ENCODE results near the gene RAB27A.

The RAB27A gene

DNA sequence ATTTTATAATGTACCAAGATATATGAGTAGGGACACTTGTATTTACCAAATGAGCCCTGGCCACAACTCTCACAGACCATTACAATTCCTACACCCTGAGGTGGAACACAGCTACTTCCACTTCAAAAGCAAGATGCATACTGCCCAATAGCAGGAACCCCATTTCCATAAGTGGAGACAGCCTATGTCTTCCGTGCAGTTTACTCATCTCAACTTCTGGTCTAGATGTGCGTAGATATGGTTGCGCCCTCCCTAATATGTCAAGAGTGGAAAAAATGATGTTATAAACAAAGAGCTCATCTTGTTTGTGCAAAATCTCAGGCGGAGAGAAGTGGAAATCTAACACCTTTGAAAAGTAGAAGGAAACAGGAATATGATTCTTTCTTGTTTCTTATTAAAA is 44.6 kb downstream of the RAB27A start:
- Mint-ChIP-seq H3K36me3 (ENCODE audit: insufficient read depth) (peaks cover 2% of the 10 kb centered on the region), H3K4me3 (no peak overlapping the region), H3K4me1 (peaks cover 58% of the 10 kb centered on the region), H3K27ac (ENCODE audit: low read depth) (peak overlapping the region; percentile 5), H3K27me3 (no peaks in the 10 kb centered on the region), H3K9me3 (no peaks in the 10 kb centered on the region)
- ATAC-seq (replicated peaks; ENCODE audit: extremely low read depth, poor library complexity, severe bottlenecking) (peak; percentile 30), DNase-seq (ENCODE audit: low spot score in 2 of 2) (no peak)

GRCh38 chr15:55241891-55242290 is 47.7 kb downstream of the RAB27A start:
- Mint-ChIP-seq H3K4me1 (peaks cover 63% of the 10 kb centered on the region), H3K9me3 (no peaks in the 10 kb centered on the region), H3K36me3 (ENCODE audit: insufficient read depth) (no peaks in the 10 kb centered on the region), H3K4me3 (no peak overlapping the region), H3K27me3 (no peaks in the 10 kb centered on the region), H3K27ac (ENCODE audit: low read depth) (peak overlapping the region; percentile 27)
- no peak for ATAC-seq (replicated peaks; ENCODE audit: extremely low read depth, poor library complexity, severe bottlenecking)
- DNase-seq (ENCODE audit: low spot score in 2 of 2), result no peak

DNA sequence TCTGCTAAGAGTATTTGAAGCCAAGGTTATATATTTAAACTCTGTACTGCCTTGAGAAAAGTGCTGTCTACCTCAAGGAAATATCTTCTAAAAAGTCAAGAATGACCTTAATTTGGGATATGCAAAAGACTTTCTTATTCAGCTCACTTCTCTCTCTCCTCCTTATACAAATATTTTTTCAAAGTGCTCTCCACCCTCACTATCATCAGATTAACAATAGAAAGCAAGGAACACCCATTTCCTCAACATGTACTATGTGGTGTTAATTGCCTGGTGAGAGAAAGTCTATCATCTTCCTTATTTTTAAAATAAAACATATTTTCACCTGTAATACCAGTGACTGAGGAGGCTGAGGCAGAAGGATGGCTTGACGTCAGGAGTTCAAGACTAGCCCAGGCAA is 48.4 kb downstream of the RAB27A start:
- ATAC-seq (replicated peaks; ENCODE audit: extremely low read depth, poor library complexity, severe bottlenecking) (no peak), DNase-seq (ENCODE audit: low spot score in 2 of 2) (no peak)
- H3K9me3 Mint-ChIP-seq, result no peaks in the 10 kb centered on the region
- H3K27me3 Mint-ChIP-seq, result no peaks in the 10 kb centered on the region
- H3K4me3 Mint-ChIP-seq, result no peak overlapping the region
- no peak overlapping the region for H3K27ac Mint-ChIP-seq (ENCODE audit: low read depth)
- peaks cover 61% of the 10 kb centered on the region for H3K4me1 Mint-ChIP-seq
- no peaks in the 10 kb centered on the region for H3K36me3 Mint-ChIP-seq (ENCODE audit: insufficient read depth)

DNA sequence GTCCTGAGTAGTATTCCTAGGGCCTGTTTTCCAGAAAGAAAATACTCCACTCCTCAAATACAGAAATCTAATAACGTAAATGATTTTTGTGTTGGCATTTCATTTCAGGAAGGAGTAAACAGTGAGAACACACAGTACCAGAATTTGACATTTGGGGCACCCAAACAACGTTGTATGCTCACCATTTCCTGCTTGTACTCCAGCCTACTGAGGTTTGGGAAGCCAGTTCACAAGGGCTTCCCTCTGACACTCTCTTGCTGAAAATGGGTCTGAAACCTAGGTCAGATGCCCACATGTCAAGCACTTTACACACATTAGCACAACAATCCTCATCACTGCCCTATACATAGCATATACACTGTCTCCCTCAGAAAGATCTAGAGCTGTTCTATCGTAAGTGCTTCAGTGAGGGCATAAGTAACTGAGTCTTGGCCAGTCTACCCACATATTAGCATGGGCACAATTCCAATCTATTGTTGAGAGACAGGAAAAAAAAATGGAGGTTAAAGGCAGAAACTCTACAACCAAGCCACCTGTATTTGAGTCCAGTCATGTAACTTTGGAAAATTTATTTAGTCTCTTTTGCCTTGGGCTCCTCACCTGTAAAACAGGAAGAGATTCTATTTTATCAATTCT is 49.4 kb downstream of the RAB27A start:
- Mint-ChIP-seq H3K27me3 (no peaks in the 10 kb centered on the region), H3K4me3 (peak overlapping the region; percentile 41), H3K27ac (ENCODE audit: low read depth) (peak overlapping the region; percentile 22), H3K9me3 (no peaks in the 10 kb centered on the region), H3K4me1 (peaks cover 69% of the 10 kb centered on the region), H3K36me3 (ENCODE audit: insufficient read depth) (no peaks in the 10 kb centered on the region)
- peak; percentile 54 for ATAC-seq (replicated peaks; ENCODE audit: extremely low read depth, poor library complexity, severe bottlenecking)
- no peak for DNase-seq (ENCODE audit: low spot score in 2 of 2)

GRCh38 chr15:55239440-55240124 is 50.0 kb downstream of the RAB27A start:
- H3K9me3 Mint-ChIP-seq, result no peaks in the 10 kb centered on the region
- no peaks in the 10 kb centered on the region for H3K27me3 Mint-ChIP-seq
- peak overlapping the region; percentile 22 for H3K27ac Mint-ChIP-seq (ENCODE audit: low read depth)
- ATAC-seq (replicated peaks; ENCODE audit: extremely low read depth, poor library complexity, severe bottlenecking) (no peak), DNase-seq (ENCODE audit: low spot score in 2 of 2) (no peak)
- no peak overlapping the region for H3K4me3 Mint-ChIP-seq
- peaks cover 62% of the 10 kb centered on the region for H3K4me1 Mint-ChIP-seq
- H3K36me3 Mint-ChIP-seq (ENCODE audit: insufficient read depth), result no peaks in the 10 kb centered on the region

DNA sequence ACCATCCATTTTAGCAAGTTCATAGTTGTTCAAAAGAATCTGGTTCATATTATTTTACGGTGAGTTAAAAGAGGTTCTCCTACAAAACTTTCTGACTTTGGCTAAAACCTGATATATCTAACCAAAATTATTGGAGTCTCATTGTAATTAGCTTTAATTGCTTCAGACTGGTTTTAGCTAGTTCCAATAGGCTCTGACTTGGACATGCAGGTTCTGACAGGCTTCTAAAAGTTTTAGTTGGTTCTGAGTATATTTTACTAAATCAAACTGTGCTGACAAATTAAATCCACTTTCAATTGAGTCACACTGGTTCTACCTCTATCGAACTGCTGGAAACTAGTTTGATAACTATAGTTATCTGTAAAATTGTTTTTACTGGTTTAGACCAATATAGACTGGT is 50.7 kb downstream of the RAB27A start:
- H3K4me3 Mint-ChIP-seq, result no peak overlapping the region
- H3K27me3 Mint-ChIP-seq, result no peaks in the 10 kb centered on the region
- H3K36me3 Mint-ChIP-seq (ENCODE audit: insufficient read depth), result peaks cover 4% of the 10 kb centered on the region
- H3K9me3 Mint-ChIP-seq, result no peaks in the 10 kb centered on the region
- peak overlapping the region; percentile 73 for H3K27ac Mint-ChIP-seq (ENCODE audit: low read depth)
- H3K4me1 Mint-ChIP-seq, result peaks cover 62% of the 10 kb centered on the region
- DNase-seq (ENCODE audit: low spot score in 2 of 2) (no peak), ATAC-seq (replicated peaks; ENCODE audit: extremely low read depth, poor library complexity, severe bottlenecking) (no peak)

- DNase-seq (ENCODE audit: low spot score in 2 of 2), result no peak
- Mint-ChIP-seq H3K36me3 (ENCODE audit: insufficient read depth) (peaks cover 6% of the 10 kb centered on the region), H3K4me1 (peaks cover 58% of the 10 kb centered on the region), H3K27ac (ENCODE audit: low read depth) (no peak overlapping the region), H3K27me3 (no peaks in the 10 kb centered on the region), H3K9me3 (no peaks in the 10 kb centered on the region), H3K4me3 (no peak overlapping the region)
- ATAC-seq (replicated peaks; ENCODE audit: extremely low read depth, poor library complexity, severe bottlenecking), result no peak
These were observed 52.1 kb downstream of the RAB27A start for GRCh38 chr15:55237219-55238130.

GRCh38 chr15:55235546-55236036 is 54.0 kb downstream of the RAB27A start:
- Mint-ChIP-seq H3K27me3 (no peaks in the 10 kb centered on the region), H3K9me3 (no peaks in the 10 kb centered on the region), H3K27ac (ENCODE audit: low read depth) (no peak overlapping the region), H3K36me3 (ENCODE audit: insufficient read depth) (peaks cover 9% of the 10 kb centered on the region), H3K4me3 (no peak overlapping the region), H3K4me1 (peaks cover 61% of the 10 kb centered on the region)
- DNase-seq (ENCODE audit: low spot score in 2 of 2) (no peak), ATAC-seq (replicated peaks; ENCODE audit: extremely low read depth, poor library complexity, severe bottlenecking) (no peak)

- Mint-ChIP-seq H3K9me3 (no peaks in the 10 kb centered on the region), H3K36me3 (ENCODE audit: insufficient read depth) (peaks cover 15% of the 10 kb centered on the region)
These were observed 54.9 kb downstream of the RAB27A start for GRCh38 chr15:55234800-55235104.

GRCh38 chr15:55234104-55234799 is 55.4 kb downstream of the RAB27A start:
- Mint-ChIP-seq H3K27ac (ENCODE audit: low read depth) (no peak overlapping the region), H3K9me3 (no peaks in the 10 kb centered on the region), H3K27me3 (no peaks in the 10 kb centered on the region), H3K4me1 (peaks cover 57% of the 10 kb centered on the region), H3K4me3 (no peak overlapping the region), H3K36me3 (ENCODE audit: insufficient read depth) (peaks cover 16% of the 10 kb centered on the region)
- DNase-seq (ENCODE audit: low spot score in 2 of 2), result no peak
- no peak for ATAC-seq (replicated peaks; ENCODE audit: extremely low read depth, poor library complexity, severe bottlenecking)

More at GRCh38 chr15:55234800-55235104, 54.9 kb downstream of the RAB27A start:
- Mint-ChIP-seq H3K4me1 (peaks cover 61% of the 10 kb centered on the region), H3K4me3 (no peak overlapping the region), H3K27me3 (no peaks in the 10 kb centered on the region), H3K27ac (ENCODE audit: low read depth) (no peak overlapping the region)
- DNase-seq (ENCODE audit: low spot score in 2 of 2), result no peak
- no peak for ATAC-seq (replicated peaks; ENCODE audit: extremely low read depth, poor library complexity, severe bottlenecking)

DNA sequence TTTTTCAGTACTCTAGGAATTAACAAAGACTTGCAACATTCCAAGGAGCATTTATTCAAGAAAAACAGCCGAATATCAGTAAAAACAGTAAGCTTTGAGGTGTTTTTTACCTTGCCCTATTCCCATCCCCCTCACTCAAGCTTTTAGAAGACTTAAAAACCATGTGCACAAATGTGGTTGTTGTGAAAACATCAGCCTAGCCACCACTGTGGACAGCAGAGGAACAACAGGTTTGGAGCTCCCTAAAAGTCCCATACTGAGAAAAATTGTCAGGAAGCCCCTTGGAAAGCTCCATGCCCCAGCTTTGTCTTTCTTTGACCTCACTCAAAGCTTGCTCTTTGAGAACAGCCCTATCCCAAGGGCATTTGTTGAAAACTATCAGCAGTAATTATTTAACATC is 58.2 kb downstream of the RAB27A start:
- peak overlapping the region; percentile 84 for H3K27ac Mint-ChIP-seq (ENCODE audit: low read depth)
- peaks cover 28% of the 10 kb centered on the region for H3K36me3 Mint-ChIP-seq (ENCODE audit: insufficient read depth)
- no peaks in the 10 kb centered on the region for H3K9me3 Mint-ChIP-seq
- peaks cover 41% of the 10 kb centered on the region for H3K4me1 Mint-ChIP-seq
- H3K4me3 Mint-ChIP-seq, result no peak overlapping the region
- H3K27me3 Mint-ChIP-seq, result no peaks in the 10 kb centered on the region
- DNase-seq (ENCODE audit: low spot score in 2 of 2), result no peak
- ATAC-seq (replicated peaks; ENCODE audit: extremely low read depth, poor library complexity, severe bottlenecking), result peak; percentile 32

DNA sequence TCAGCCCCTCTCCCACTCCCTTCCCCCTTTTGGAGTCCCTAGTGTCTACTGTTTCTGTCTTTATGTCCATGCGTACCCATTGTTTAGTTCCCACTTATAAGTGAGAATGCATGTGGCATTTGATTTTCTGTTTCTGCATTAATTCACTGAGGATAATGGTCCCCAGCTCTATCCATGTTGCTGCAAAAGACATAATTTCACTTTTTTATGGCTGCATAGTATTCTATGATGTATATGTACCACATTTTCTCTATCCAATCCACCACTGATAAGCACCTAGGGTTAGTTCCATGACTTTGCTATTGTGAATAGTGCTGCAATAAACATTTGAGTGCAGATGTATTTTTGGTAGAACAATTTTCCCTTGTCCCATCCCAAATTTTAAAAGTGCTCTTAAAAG is 58.7 kb downstream of the RAB27A start:
- peak overlapping the region; percentile 84 for H3K27ac Mint-ChIP-seq (ENCODE audit: low read depth)
- peak overlapping the region; percentile 61 for H3K4me3 Mint-ChIP-seq
- no peaks in the 10 kb centered on the region for H3K27me3 Mint-ChIP-seq
- DNase-seq (ENCODE audit: low spot score in 2 of 2) (no peak), ATAC-seq (replicated peaks; ENCODE audit: extremely low read depth, poor library complexity, severe bottlenecking) (no peak)
- peaks cover 31% of the 10 kb centered on the region for H3K36me3 Mint-ChIP-seq (ENCODE audit: insufficient read depth)
- H3K9me3 Mint-ChIP-seq, result no peaks in the 10 kb centered on the region
- peaks cover 38% of the 10 kb centered on the region for H3K4me1 Mint-ChIP-seq

Measured in central memory CD8-positive, alpha-beta T cell (primary cell).